ENCODE measurements around the gene GRM7.
A peak's percentile ranks its signal among the peaks of the same experiment; 100 is the strongest.

GRM7 gene

GRCh38 chr3:7620401-7620800 is 759.5 kb downstream of the GRM7 start:
- in situ Hi-C loops (cut with HindIII; ENCODE audit: low sequenced_read_pairs): no loop called here

GRCh38 chr3:7621046-7621630 is 760.2 kb downstream of the GRM7 start:
- no peak overlapping the region for H3K4me3 ChIP-seq (ENCODE audit: low read depth, low read length)
- TF ChIP-seq, protein P1, sequence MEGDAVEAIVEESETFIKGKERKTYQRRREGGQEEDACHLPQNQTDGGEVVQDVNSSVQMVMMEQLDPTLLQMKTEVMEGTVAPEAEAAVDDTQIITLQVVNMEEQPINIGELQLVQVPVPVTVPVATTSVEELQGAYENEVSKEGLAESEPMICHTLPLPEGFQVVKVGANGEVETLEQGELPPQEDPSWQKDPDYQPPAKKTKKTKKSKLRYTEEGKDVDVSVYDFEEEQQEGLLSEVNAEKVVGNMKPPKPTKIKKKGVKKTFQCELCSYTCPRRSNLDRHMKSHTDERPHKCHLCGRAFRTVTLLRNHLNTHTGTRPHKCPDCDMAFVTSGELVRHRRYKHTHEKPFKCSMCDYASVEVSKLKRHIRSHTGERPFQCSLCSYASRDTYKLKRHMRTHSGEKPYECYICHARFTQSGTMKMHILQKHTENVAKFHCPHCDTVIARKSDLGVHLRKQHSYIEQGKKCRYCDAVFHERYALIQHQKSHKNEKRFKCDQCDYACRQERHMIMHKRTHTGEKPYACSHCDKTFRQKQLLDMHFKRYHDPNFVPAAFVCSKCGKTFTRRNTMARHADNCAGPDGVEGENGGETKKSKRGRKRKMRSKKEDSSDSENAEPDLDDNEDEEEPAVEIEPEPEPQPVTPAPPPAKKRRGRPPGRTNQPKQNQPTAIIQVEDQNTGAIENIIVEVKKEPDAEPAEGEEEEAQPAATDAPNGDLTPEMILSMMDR (IDR thresholded peaks at IDR 0.05; ENCODE audit: low read depth, low read length, missing control alignments): no peak
- DNase-seq (ENCODE audit: low read depth): no peak
- in situ Hi-C loops (cut with HindIII; ENCODE audit: low sequenced_read_pairs): no loop called here

More at GRCh38 chr3:7620401-7620800, 759.5 kb downstream of the GRM7 start:
- TF ChIP-seq, protein P1 (IDR thresholded peaks at IDR 0.05; ENCODE audit: low read depth, low read length, missing control alignments): no peak
- H3K4me3 ChIP-seq (ENCODE audit: low read depth, low read length): no peak overlapping the region
- DNase-seq (ENCODE audit: low read depth): no peak

DNA sequence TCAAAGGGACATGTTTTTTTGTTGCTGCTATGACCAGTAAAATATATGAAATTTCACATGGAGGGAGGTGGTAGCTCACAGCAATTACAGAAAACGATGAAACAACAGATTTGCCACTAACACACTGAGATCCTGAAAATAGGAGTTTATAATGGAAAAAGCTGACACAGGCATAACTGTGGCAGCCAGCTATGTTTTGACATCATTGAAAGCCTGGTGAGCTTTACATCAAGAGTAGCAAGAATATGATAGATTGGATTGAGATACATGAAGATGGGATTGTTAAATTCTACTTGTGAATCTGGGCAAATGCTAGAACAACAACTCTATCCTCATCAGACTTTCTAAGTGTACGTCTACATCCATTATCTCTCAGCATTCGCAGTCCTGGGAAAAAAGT is 760.7 kb downstream of the GRM7 start:
- DNase-seq (ENCODE audit: low read depth): no peak
- in situ Hi-C loops (cut with HindIII; ENCODE audit: low sequenced_read_pairs): no loop called here
- H3K4me3 ChIP-seq (ENCODE audit: low read depth, low read length): no peak overlapping the region
- TF ChIP-seq, protein P1 (IDR thresholded peaks at IDR 0.05; ENCODE audit: low read depth, low read length, missing control alignments): no peak

- no peak overlapping the region for H3K4me3 ChIP-seq (ENCODE audit: low read depth, low read length)
- in situ Hi-C loops (cut with HindIII; ENCODE audit: low sequenced_read_pairs): no loop called here
- no peak for DNase-seq (ENCODE audit: low read depth)
- TF ChIP-seq, protein P1 (IDR thresholded peaks at IDR 0.05; ENCODE audit: low read depth, low read length, missing control alignments): no peak
Observed at GRCh38 chr3:7625021-7625420, 764.1 kb downstream of the GRM7 start.

GRCh38 chr3:7630351-7630911 is 769.5 kb downstream of the GRM7 start:
- TF ChIP-seq, protein P1 (IDR thresholded peaks at IDR 0.05; ENCODE audit: low read depth, low read length, missing control alignments): no peak
- no peak overlapping the region for H3K4me3 ChIP-seq (ENCODE audit: low read depth, low read length)
- in situ Hi-C loops (cut with HindIII; ENCODE audit: low sequenced_read_pairs): no loop called here
- no peak for DNase-seq (ENCODE audit: low read depth)

GRCh38 chr3:7630925-7631324 is 770.0 kb downstream of the GRM7 start:
- peak; percentile 89 for DNase-seq (ENCODE audit: low read depth)
- H3K4me3 ChIP-seq (ENCODE audit: low read depth, low read length): no peak overlapping the region
- in situ Hi-C loops (cut with HindIII; ENCODE audit: low sequenced_read_pairs): no loop called here
- TF ChIP-seq, protein P1 (IDR thresholded peaks at IDR 0.05; ENCODE audit: low read depth, low read length, missing control alignments): peak; percentile 24
